ENCODE measurements around the gene KLF3. TPM values are rescaled to one million over a fixed set of nuclear protein-coding genes. Genes with fewer than 3 reads are reported as not detected.
"Not testable (repeated sequence)": the region's sequence is repeated elsewhere in the genome, so short reads cannot be mapped to it uniquely, and the experiment has no call there.

KLF3 gene
- total RNA-seq, 1 experiment from 2014 or later, result 14.6 TPM

GRCh38 chr4:38621028-38621684 is 42.8 kb upstream of the KLF3 start:
- Histone ChIP-seq H3K4me3 (ENCODE audit: low read length) (peak overlapping the region; percentile 42; the same call in 1 of the 2 replicates), H3K79me2 (ENCODE audit: low read length) (no peaks in the 10 kb centered on the region), H3K9me2 (replicated peaks; ENCODE audit: low read length) (no peaks in the 10 kb centered on the region), H3K9ac (ENCODE audit: low read length) (peak overlapping the region; percentile 33; the same call in 1 of the 2 replicates), H4K20me1 (ENCODE audit: low read length) (no peaks in the 10 kb centered on the region), H3K36me3 (ENCODE audit: low read depth, low read length) (no peaks in the 10 kb centered on the region), H3F3A (ENCODE audit: low read length, unreplicated experiment) (no peaks in the 10 kb centered on the region), H3K9me3 (ENCODE audit: low read length) (no peaks in the 10 kb centered on the region), H3K27ac (ENCODE audit: low read length) (peak overlapping the region; percentile 87), H3K4me2 (ENCODE audit: low read length) (peak overlapping the region; percentile 81), H2AFZ (ENCODE audit: low read length) (peak overlapping the region; percentile 58; the same call in 1 of the 2 replicates), H3K27me3 (ENCODE audit: low read length) (no peaks in the 10 kb centered on the region), H3K4me1 (ENCODE audit: insufficient read depth, low read length) (peaks cover 23% of the 10 kb centered on the region)
- TF ChIP-seq EZH2phosphoT487 (IDR thresholded peaks at IDR 0.05; ENCODE audit: borderline replicate concordance, low read length) (no peak), EZH2 (IDR thresholded peaks at IDR 0.05; ENCODE audit: low read length, unreplicated experiment) (no peak)
- TF ChIP-seq, protein P1, sequence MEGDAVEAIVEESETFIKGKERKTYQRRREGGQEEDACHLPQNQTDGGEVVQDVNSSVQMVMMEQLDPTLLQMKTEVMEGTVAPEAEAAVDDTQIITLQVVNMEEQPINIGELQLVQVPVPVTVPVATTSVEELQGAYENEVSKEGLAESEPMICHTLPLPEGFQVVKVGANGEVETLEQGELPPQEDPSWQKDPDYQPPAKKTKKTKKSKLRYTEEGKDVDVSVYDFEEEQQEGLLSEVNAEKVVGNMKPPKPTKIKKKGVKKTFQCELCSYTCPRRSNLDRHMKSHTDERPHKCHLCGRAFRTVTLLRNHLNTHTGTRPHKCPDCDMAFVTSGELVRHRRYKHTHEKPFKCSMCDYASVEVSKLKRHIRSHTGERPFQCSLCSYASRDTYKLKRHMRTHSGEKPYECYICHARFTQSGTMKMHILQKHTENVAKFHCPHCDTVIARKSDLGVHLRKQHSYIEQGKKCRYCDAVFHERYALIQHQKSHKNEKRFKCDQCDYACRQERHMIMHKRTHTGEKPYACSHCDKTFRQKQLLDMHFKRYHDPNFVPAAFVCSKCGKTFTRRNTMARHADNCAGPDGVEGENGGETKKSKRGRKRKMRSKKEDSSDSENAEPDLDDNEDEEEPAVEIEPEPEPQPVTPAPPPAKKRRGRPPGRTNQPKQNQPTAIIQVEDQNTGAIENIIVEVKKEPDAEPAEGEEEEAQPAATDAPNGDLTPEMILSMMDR (conservative IDR thresholded peaks at IDR 0.05; ENCODE audit: low read depth, low read length), result no peak
- DNase-seq, result peak; percentile 91
- intact Hi-C loops (cut with micrococcal nuclease), result loop anchor here (1.0 to 2.0 kb wide), 3 partner anchors 43 to 301 kb away; partner anchors contain the start of gene KLF3
- POLR2A ChIA-PET (ENCODE audit: unreplicated experiment), result interaction anchor here (0.9 kb wide), 1 partner anchor 39 kb away, joined by 3 read pairs; no protein-coding TSS in a partner anchor
- BruUV-seq (replicated peaks), result TSS peak; percentile 94
- CTCF ChIA-PET, result interaction anchor here (0.6 kb wide), 1 partner anchor 46 kb away, joined by 4 read pairs; no protein-coding TSS in a partner anchor
- ATAC-seq, result peak; percentile 92

DNA sequence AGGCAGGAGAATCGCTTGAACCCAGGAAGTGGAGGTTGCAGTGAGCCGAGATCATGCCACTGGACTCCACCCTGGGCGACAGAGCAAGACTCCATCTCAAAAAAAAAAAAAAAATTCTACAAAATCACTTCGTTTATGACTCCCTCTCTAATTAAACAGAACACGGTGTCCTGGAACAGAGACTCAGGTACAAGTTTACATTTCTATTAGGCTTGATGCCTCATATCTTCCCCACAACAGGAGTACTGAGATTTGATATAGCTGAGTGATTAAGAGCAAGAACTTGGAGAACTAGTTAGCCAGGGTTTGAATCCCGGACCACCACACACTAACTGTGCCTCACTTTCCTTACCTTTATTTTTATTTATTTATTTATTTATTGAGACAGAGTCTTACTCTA is 42.2 kb upstream of the KLF3 start:
- CTCF ChIA-PET, result no interaction called here
- Histone ChIP-seq H3K9me2 (replicated peaks; ENCODE audit: low read length) (no peaks in the 10 kb centered on the region), H3K4me3 (ENCODE audit: low read length) (no peak overlapping the region), H3K9me3 (ENCODE audit: low read length) (no peaks in the 10 kb centered on the region), H2AFZ (ENCODE audit: low read length) (no peak overlapping the region), H3K36me3 (ENCODE audit: low read depth, low read length) (no peaks in the 10 kb centered on the region), H3F3A (ENCODE audit: low read length, unreplicated experiment) (no peaks in the 10 kb centered on the region), H3K79me2 (ENCODE audit: low read length) (no peaks in the 10 kb centered on the region), H3K4me2 (ENCODE audit: low read length) (peak overlapping the region; percentile 81), H3K4me1 (ENCODE audit: insufficient read depth, low read length) (peaks cover 23% of the 10 kb centered on the region), H3K27ac (ENCODE audit: low read length) (peak overlapping the region; percentile 87), H3K9ac (ENCODE audit: low read length) (peak overlapping the region; percentile 33; the same call in 1 of the 2 replicates), H4K20me1 (ENCODE audit: low read length) (no peaks in the 10 kb centered on the region), H3K27me3 (ENCODE audit: low read length) (no peaks in the 10 kb centered on the region)
- BruUV-seq (replicated peaks), result no TSS peak
- POLR2A ChIA-PET (ENCODE audit: unreplicated experiment), result no interaction called here
- DNase-seq (no peak), ATAC-seq (no peak)
- intact Hi-C loops (cut with micrococcal nuclease), result loop anchor here (1.0 to 2.0 kb wide), 3 partner anchors 42 to 302 kb away; partner anchors contain the start of gene KLF3
- TF ChIP-seq EZH2phosphoT487 (IDR thresholded peaks at IDR 0.05; ENCODE audit: borderline replicate concordance, low read length) (no peak), EZH2 (IDR thresholded peaks at IDR 0.05; ENCODE audit: low read length, unreplicated experiment) (no peak)
- TF ChIP-seq, protein P1 (conservative IDR thresholded peaks at IDR 0.05; ENCODE audit: low read depth, low read length), result no peak

- H4K20me1 ChIP-seq (ENCODE audit: low read length); BruUV-seq (replicated peaks); DNase-seq; H3K27me3 ChIP-seq (ENCODE audit: low read length); H3K9me3 ChIP-seq (ENCODE audit: low read length); H3F3A ChIP-seq (ENCODE audit: low read length, unreplicated experiment); H3K4me2 ChIP-seq (ENCODE audit: low read length); POLR2A ChIA-PET (ENCODE audit: unreplicated experiment); H3K4me3 ChIP-seq (ENCODE audit: low read length); H3K79me2 ChIP-seq (ENCODE audit: low read length); H2AFZ ChIP-seq (ENCODE audit: low read length); H3K9ac ChIP-seq (ENCODE audit: low read length); intact Hi-C loops (cut with micrococcal nuclease); H3K36me3 ChIP-seq (ENCODE audit: low read depth, low read length); H3K27ac ChIP-seq (ENCODE audit: low read length); CTCF ChIA-PET; ATAC-seq; H3K9me2 ChIP-seq (replicated peaks; ENCODE audit: low read length): not testable (repeated sequence)
- peaks cover 23% of the 10 kb centered on the region for H3K4me1 ChIP-seq (ENCODE audit: insufficient read depth, low read length)
Observed at GRCh38 chr4:38622340-38622739, 41.7 kb upstream of the KLF3 start.
